H1 (cell line): ENCODE measurements around the gene NCAPD3. TPM values are rescaled to one million over a fixed set of nuclear protein-coding genes. Genes with fewer than 3 reads are reported as not detected.

Experiments
- CTCF ChIA-PET: fragments of 300-600 bp; sonication (Branson Sonifier 250); formaldehyde crosslinking; loops from one replicate; lab custom pipeline; 2021; ENCODE audit not compliant: partially characterized antibody; lab: Charles Lee
- POLR2A ChIA-PET: fragments of 300-600 bp; sonication (Branson Sonifier 250); formaldehyde crosslinking; loops from one replicate; lab custom pipeline; 2021; ENCODE audit warnings: inconsistent platforms; ENCODE audit not compliant: partially characterized antibody; lab: Charles Lee
- DNase-seq, 2 experiments: peaks; one replicate each; pipeline versions ENCODE4 v3.0.0 to v3.0.0-alpha.2; 2010 to 2022; ENCODE audit warnings: low spot score in 2 of 2, low read depth in 1 of 2, mixed read lengths in 1 of 2
- FAIRE-seq: peaks from 2 replicates; lab custom pipeline; 2011; peaks lifted over from hg19 to GRCh38; lab: Jason Lieb, UNC
- H2AFZ ChIP-seq: 2 replicates; pipeline ENCODE4 v1.8.1; 2012; ENCODE audit warnings: low read length, inconsistent platforms
- H2AK5ac ChIP-seq: 2 replicates; pipeline ENCODE4 v1.6.1; 2013; ENCODE audit warnings: low read depth, low read length
- H2BK120ac ChIP-seq: replicated peaks from 2 replicates; pipeline ENCODE3; 2013; ENCODE audit warnings: low read depth, low read length, inconsistent platforms
- H2BK12ac ChIP-seq: 2 replicates; pipeline ENCODE4 v1.6.1; 2013; ENCODE audit warnings: low read depth, low read length
- H2BK15ac ChIP-seq: 2 replicates; pipeline ENCODE4 v1.6.1; 2013; ENCODE audit warnings: low read length
- H2BK20ac ChIP-seq: 2 replicates; pipeline ENCODE4 v1.6.1; 2013; ENCODE audit warnings: low read length
- H2BK5ac ChIP-seq: 2 replicates; pipeline ENCODE4 v1.6.1; 2013; ENCODE audit warnings: low read depth, low read length
- H3K14ac ChIP-seq: 2 replicates; pipeline ENCODE4 v1.6.1; 2013; ENCODE audit warnings: inconsistent platforms; ENCODE audit not compliant: insufficient read length
- H3K18ac ChIP-seq: 2 replicates; pipeline ENCODE4 v1.6.1; 2013; ENCODE audit warnings: low read length; ENCODE audit errors: extremely low read depth
- H3K23ac ChIP-seq: 2 replicates; pipeline ENCODE4 v1.6.1; 2013; ENCODE audit warnings: inconsistent platforms; ENCODE audit not compliant: insufficient read length
- H3K23me2 ChIP-seq: 2 replicates; pipeline ENCODE4 v1.6.1; 2013; ENCODE audit warnings: low read depth, low read length
- H3K27ac ChIP-seq: 2 replicates; pipeline ENCODE4 v1.6.1; 2011; ENCODE audit warnings: low read depth, low read length, inconsistent platforms
- H3K27me3 ChIP-seq, 4 experiments: replicated peaks in 1 of 4; 1 replicate in 1 of 4; 2 replicates in 3 of 4; pipeline versions ENCODE4 v1.6.1 to v1.8.1; 2011 to 2013; ENCODE audit warnings: low read length in 3 of 4, mild to moderate bottlenecking in 3 of 4, inconsistent platforms in 2 of 4, mixed read lengths in 2 of 4, moderate library complexity in 1 of 4; ENCODE audit not compliant: control insufficient read depth in 3 of 4, insufficient read depth in 3 of 4; ENCODE audit errors: extremely low read depth in 1 of 4
- H3K36me3 ChIP-seq, 4 experiments: 2 replicates each; pipeline versions ENCODE4 v1.6.1 to v1.8.1; 2011 to 2013; ENCODE audit warnings: mild to moderate bottlenecking in 4 of 4, low read length in 3 of 4, moderate library complexity in 2 of 4, control low read depth in 1 of 4, inconsistent platforms in 1 of 4; ENCODE audit not compliant: insufficient read depth in 4 of 4, control insufficient read depth in 2 of 4
- H3K4ac ChIP-seq: replicated peaks from 2 replicates; pipeline ENCODE3; 2013; ENCODE audit warnings: low read length, low read depth, mixed read lengths, inconsistent platforms; ENCODE audit not compliant: insufficient read length
- H3K4me1 ChIP-seq, 4 experiments: replicated peaks in 1 of 4; 1 replicate in 1 of 4; 2 replicates in 3 of 4; pipeline versions ENCODE4 v1.6.1 to v1.8.1; 2011 to 2013; ENCODE audit warnings: low read length in 3 of 4, inconsistent platforms in 2 of 4, mixed read lengths in 1 of 4; ENCODE audit not compliant: insufficient read depth in 4 of 4, control insufficient read depth in 3 of 4
- H3K4me2 ChIP-seq, 2 experiments: 2 replicates each; pipeline versions ENCODE4 v1.6.1 to v1.8.1; 2011 to 2013; ENCODE audit warnings: low read depth in 2 of 2, low read length in 2 of 2, control low read depth in 1 of 2, inconsistent platforms in 1 of 2, mild to moderate bottlenecking in 1 of 2; ENCODE audit not compliant: insufficient read depth in 1 of 2
- H3K4me3 ChIP-seq, 4 experiments: fragments of 200-600, 300-600 bp in 1 of 4; sonication (generic), shearing (Covaris generic), sonication (Bioruptor Twin) in 1 of 4; 2 replicates each; pipeline versions ENCODE4 v1.5.1 to v1.8.1; 2011 to 2016; ENCODE audit warnings: low read length in 4 of 4, low read depth in 3 of 4, control low read depth in 2 of 4, inconsistent platforms in 2 of 4, mild to moderate bottlenecking in 2 of 4, mixed read lengths in 1 of 4, moderate library complexity in 1 of 4; ENCODE audit not compliant: insufficient read depth in 2 of 4; ENCODE audit errors: extremely low read depth in 1 of 4
- H3K56ac ChIP-seq: replicated peaks from 2 replicates; pipeline ENCODE3; 2013; ENCODE audit warnings: low read depth, mild to moderate bottlenecking, mixed read lengths, low read length, inconsistent platforms; ENCODE audit not compliant: insufficient read length
- H3K79me1 ChIP-seq: 2 replicates; pipeline ENCODE4 v1.6.1; 2013; ENCODE audit warnings: low read depth, low read length, control low read depth
- H3K79me2 ChIP-seq, 2 experiments: 2 replicates each; pipeline versions ENCODE4 v1.6.1 to v1.8.1; 2012 to 2013; ENCODE audit warnings: low read length in 2 of 2, mild to moderate bottlenecking in 2 of 2, inconsistent platforms in 1 of 2; ENCODE audit not compliant: insufficient read depth in 2 of 2, control insufficient read depth in 1 of 2
- H3K9ac ChIP-seq, 4 experiments: replicated peaks in 1 of 4; 1 replicate in 1 of 4; 2 replicates in 3 of 4; pipeline versions ENCODE4 v1.6.1 to v1.8.1; 2011 to 2013; ENCODE audit warnings: low read depth in 3 of 4, low read length in 3 of 4, control low read depth in 2 of 4, mild to moderate bottlenecking in 2 of 4, moderate library complexity in 2 of 4, inconsistent platforms in 1 of 4; ENCODE audit errors: extremely low read depth in 1 of 4
- H3K9me3 ChIP-seq, 2 experiments: 2 replicates each; pipeline versions ENCODE4 v1.6.1 to v1.8.1; 2012 to 2013; ENCODE audit warnings: mild to moderate bottlenecking in 2 of 2, moderate library complexity in 2 of 2, control low read depth in 1 of 2, inconsistent platforms in 1 of 2, low read depth in 1 of 2, low read length in 1 of 2, mixed read lengths in 1 of 2; ENCODE audit not compliant: insufficient read depth in 2 of 2
- H4K20me1 ChIP-seq, 2 experiments: replicated peaks in 1 of 2; 2 replicates each; pipeline versions ENCODE3 to v1.8.1; 2011 to 2013; ENCODE audit warnings: inconsistent platforms in 2 of 2, low read length in 2 of 2, mild to moderate bottlenecking in 1 of 2; ENCODE audit not compliant: insufficient read depth in 2 of 2, control insufficient read depth in 1 of 2
- H4K5ac ChIP-seq: 2 replicates; pipeline ENCODE4 v1.6.1; 2013; ENCODE audit warnings: low read length, low read depth, mixed read lengths, inconsistent platforms; ENCODE audit not compliant: insufficient read length
- H4K8ac ChIP-seq: 2 replicates; pipeline ENCODE4 v1.8.0; 2013; ENCODE audit warnings: mild to moderate bottlenecking, moderate library complexity, low read length, inconsistent platforms; ENCODE audit not compliant: insufficient read depth; ENCODE audit errors: extremely low read depth
- H4K91ac ChIP-seq: replicated peaks from 2 replicates; pipeline ENCODE3; 2013; ENCODE audit warnings: low read length, mixed read lengths, inconsistent platforms; ENCODE audit not compliant: insufficient read length
- CTCF ChIP-seq, 3 experiments: IDR thresholded peaks; 1 replicate in 2 of 3; 2 replicates in 1 of 3; pipeline versions ENCODE4 v1.5.1 to v1.6.1; 2011; ENCODE audit warnings: low read length in 3 of 3, mild to moderate bottlenecking in 3 of 3, inconsistent platforms in 2 of 3, low read depth in 1 of 3, moderate library complexity in 1 of 3; ENCODE audit not compliant: insufficient read depth in 1 of 3; ENCODE audit errors: control extremely low read depth in 1 of 3
- EP300 ChIP-seq, 2 experiments: IDR thresholded peaks; 1 replicate in 1 of 2; 2 replicates in 1 of 2; pipeline ENCODE4 v1.6.1; 2011 to 2012; ENCODE audit warnings: low read depth in 2 of 2, low read length in 2 of 2, mild to moderate bottlenecking in 2 of 2, borderline replicate concordance in 1 of 2, inconsistent platforms in 1 of 2, moderate library complexity in 1 of 2
- KDM5A ChIP-seq: fragments of 200-600 bp; IDR thresholded peaks from 2 replicates; pipeline ENCODE4 v1.7.1; 2012; ENCODE audit warnings: mild to moderate bottlenecking, low read length, inconsistent platforms, mixed read lengths
- MAFK ChIP-seq: IDR thresholded peaks from 2 replicates; pipeline ENCODE4 v1.6.1; 2012; ENCODE audit warnings: low read depth, mild to moderate bottlenecking, improper control_type of control experiment, low read length
- RAD21 ChIP-seq, 2 experiments: IDR thresholded peaks in 1 of 2; conservative IDR thresholded peaks in 1 of 2; 2 replicates each; pipeline ENCODE4 v1.6.1; 2011; ENCODE audit warnings: low read depth in 2 of 2, low read length in 2 of 2, improper control_type of control experiment in 1 of 2, inconsistent platforms in 1 of 2, mild to moderate bottlenecking in 1 of 2, moderate library complexity in 1 of 2
- SRF ChIP-seq: IDR thresholded peaks from 2 replicates; pipeline ENCODE4 v1.6.1; 2011; ENCODE audit warnings: mild to moderate bottlenecking, low read depth, low read length, moderate library complexity
- TEAD4 ChIP-seq: IDR thresholded peaks from 2 replicates; pipeline ENCODE4 v1.6.1; 2012; ENCODE audit warnings: low read depth, low read length, inconsistent platforms, mixed read lengths
- WGBS, 2 experiments: shearing (Covaris generic) in 1 of 2; methylation state at CpG; one replicate each; pipeline versions ENCODE4 v1.1.6 to v1.1.7; 2013 to 2015; ENCODE audit warnings: low lambda C conversion rate in 2 of 2, mixed read lengths in 2 of 2, inconsistent platforms in 1 of 2, low coverage in 1 of 2, missing lambda C conversion rate in 1 of 2; ENCODE audit not compliant: insufficient replicate concordance in 2 of 2, insufficient coverage in 1 of 2, insufficient read length in 1 of 2; ENCODE audit errors: extremely low coverage in 1 of 2, missing lambda C conversion rate in 1 of 2; 5-methylcytosine and 5-hydroxymethylcytosine counted together
- polyA plus RNA-seq, 7 experiments: library from polyadenylated mRNA; depleted of rRNA in 3 of 7; stranded (reverse) in 5 of 7; unstranded in 2 of 7; fragments of >200 nt in 5 of 7; fragments of 200-250 nt in 2 of 7; gene quantifications; 1 replicate in 5 of 7; 2 replicates in 1 of 7; 4 replicates in 1 of 7; pipeline versions ENCODE4 v1.2.1 to v1.2.3, GENCODE V29; 2011 to 2013; ENCODE audit warnings: missing spikeins in 2 of 7, mixed read lengths in 2 of 7
- total RNA-seq: library from RNA; stranded (reverse); fragmentation: NEBNext Ultra II Directional; extraction: Animal tissue kit (Norgen Biotek cat#: 25700); gene quantifications from 2 replicates; pipeline ENCODE4 v1.2.1, GENCODE V29; 2021

Gene NCAPD3
- total and polyA plus RNA-seq, 2 of the 8 experiments (the other 6 are each of a cell fraction or from before 2014, with no cell fraction given) = 26.5 to 55.2 TPM

GRCh38 chr11:134207538-134208239, 16.1 kb downstream of the NCAPD3 start:
- peak in 1 of 2 experiments; percentile 82 for DNase-seq
- Histone ChIP-seq H2BK12ac (no peak overlapping the region), H2BK5ac (no peak overlapping the region), H3K56ac (no peak overlapping the region), H3K27me3 (no peaks in the 10 kb centered on the region), H3K4me3 (no peak overlapping the region), H2BK20ac (no peak overlapping the region), H2BK15ac (no peak overlapping the region), H3K4me2 (no peak overlapping the region), H4K20me1 (peaks cover 0 to 4% of the 10 kb centered on the region in 2 experiments), H3K36me3 (peaks cover 14 to 60% (median 41%) of the 10 kb centered on the region in 4 experiments; a peak in 7 of 8 replicates), H4K8ac (no peak overlapping the region), H3K79me1 (peaks cover 4% of the 10 kb centered on the region; the same call in 1 of the 2 replicates)
- POLR2A ChIA-PET = interaction anchor here (0.8 kb wide), 1 partner anchor 11 kb away, joined by 3 read pairs; no protein-coding TSS in a partner anchor
- TF ChIP-seq RAD21 (IDR thresholded peaks at IDR 0.05 in 1 of 2, conservative IDR thresholded peaks at IDR 0.05 in 1 of 2; ENCODE audit: low read depth in 2 of 2, low read length in 2 of 2) = 0 out of 4 replicates have a peak, but pooled peaks of 1 of the 2 experiments have one; percentile 12
- peak; percentile 25 to 44 (median 41); a peak in 3 of 4 replicates for TF ChIP-seq CTCF (IDR thresholded peaks at IDR 0.05; ENCODE audit: control extremely low read depth in 1 of 3, insufficient read depth in 1 of 3, low read depth in 1 of 3, low read length in 3 of 3)
- no peak for TF ChIP-seq EP300 (IDR thresholded peaks at IDR 0.05; ENCODE audit: borderline replicate concordance in 1 of 2, low read depth in 2 of 2, low read length in 2 of 2)
- no peak for TF ChIP-seq SRF
- TF ChIP-seq MAFK = no peak
- no peak for TF ChIP-seq TEAD4
- no peak for TF ChIP-seq KDM5A
- TF ChIP-seq, all 59 proteins: peak for 2
- no peak overlapping the region for H2AFZ ChIP-seq
- no peak overlapping the region for H2AK5ac ChIP-seq
- H4K5ac ChIP-seq = no peak overlapping the region
- no peak overlapping the region for H3K14ac ChIP-seq
- no peaks in the 10 kb centered on the region for H3K9me3 ChIP-seq
- H4K91ac ChIP-seq = no peak overlapping the region
- no peak overlapping the region for H2BK120ac ChIP-seq
- H3K79me2 ChIP-seq = peaks cover 0 to 17% of the 10 kb centered on the region in 2 experiments; a peak in 2 of 4 replicates
- H3K9ac ChIP-seq = no peak overlapping the region
- no peak overlapping the region for H3K18ac ChIP-seq
- no peaks in the 10 kb centered on the region; the same call in 1 of the 2 replicates for H3K23me2 ChIP-seq
- H3K4me1 ChIP-seq = no peaks in the 10 kb centered on the region
- CTCF ChIA-PET = interaction anchor here (0.6 to 3.1 kb wide), 15 partner anchors 9 to 157 kb away, joined by 3 to 11 read pairs (median 3); no protein-coding TSS in a partner anchor
- H3K23ac ChIP-seq = no peak overlapping the region
- H3K4ac ChIP-seq = no peak overlapping the region
- FAIRE-seq = no peak
- H3K27ac ChIP-seq = no peak overlapping the region
- 88% methylated on average over 16 of the region's 16 CpGs; no CpG with 5 or more reads in 1 of the 2 experiments for WGBS, 2 experiments
